ENCODE measurements around the gene GGTA1.

GRCh38 chr9:121439016-121439415 is 60.6 kb downstream of the GGTA1 start:
- TF ChIP-seq, protein P1, sequence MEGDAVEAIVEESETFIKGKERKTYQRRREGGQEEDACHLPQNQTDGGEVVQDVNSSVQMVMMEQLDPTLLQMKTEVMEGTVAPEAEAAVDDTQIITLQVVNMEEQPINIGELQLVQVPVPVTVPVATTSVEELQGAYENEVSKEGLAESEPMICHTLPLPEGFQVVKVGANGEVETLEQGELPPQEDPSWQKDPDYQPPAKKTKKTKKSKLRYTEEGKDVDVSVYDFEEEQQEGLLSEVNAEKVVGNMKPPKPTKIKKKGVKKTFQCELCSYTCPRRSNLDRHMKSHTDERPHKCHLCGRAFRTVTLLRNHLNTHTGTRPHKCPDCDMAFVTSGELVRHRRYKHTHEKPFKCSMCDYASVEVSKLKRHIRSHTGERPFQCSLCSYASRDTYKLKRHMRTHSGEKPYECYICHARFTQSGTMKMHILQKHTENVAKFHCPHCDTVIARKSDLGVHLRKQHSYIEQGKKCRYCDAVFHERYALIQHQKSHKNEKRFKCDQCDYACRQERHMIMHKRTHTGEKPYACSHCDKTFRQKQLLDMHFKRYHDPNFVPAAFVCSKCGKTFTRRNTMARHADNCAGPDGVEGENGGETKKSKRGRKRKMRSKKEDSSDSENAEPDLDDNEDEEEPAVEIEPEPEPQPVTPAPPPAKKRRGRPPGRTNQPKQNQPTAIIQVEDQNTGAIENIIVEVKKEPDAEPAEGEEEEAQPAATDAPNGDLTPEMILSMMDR (conservative IDR thresholded peaks at IDR 0.05 in 1 of 2, IDR thresholded peaks at IDR 0.05 in 1 of 2; ENCODE audit: low read depth in 1 of 2, low read length in 2 of 2), result no peak
- no peak for TF ChIP-seq EZH2 (IDR thresholded peaks at IDR 0.05; ENCODE audit: low read length, missing control alignments)

Data from fibroblast of lung (primary cell).